Mesenteric fat pad (tissue), 1 donor: ENCODE data around the gene KRT35. TPM values are rescaled to one million over a fixed set of nuclear protein-coding genes. Genes with fewer than 3 reads are reported as not detected.

ENCODE experiments used
- microRNA-seq: library from miRNA; unstranded; fragments of <30 nt; microRNA quantifications from one replicate; pipeline ENCODE4 v1.2.0, GENCODE V29; 2020; ENCODE audit warnings: borderline number of aligned reads
- total RNA-seq: library from RNA; stranded (reverse); fragmentation: NEBNext Ultra II Directional; extraction: Animal tissue kit (Norgen Biotek cat#: 25700); gene quantifications from one replicate; pipeline ENCODE4 v1.2.1, GENCODE V29; 2021
- donor health status: DM: yes; HTN: yes; CAD: no.

The KRT35 gene
- total RNA-seq, 1 donor from 2014 or later, result not detected

Small RNA genes lying within 50 kb of the gene (microRNA-seq; reads per million reads assigned to microRNA genes)
- not detected for gene MIR6510

Other genes starting within 250 kb of the KRT35 start
- not detected for gene KRTAP9-3, start 248.7 kb downstream of the KRT35 start, total RNA-seq
- gene KRTAP9-8, start 243.2 kb downstream of the KRT35 start, total RNA-seq, result not detected
- gene KRTAP9-4, start 231.5 kb downstream of the KRT35 start, total RNA-seq, result not detected
- gene KRTAP9-9, start 225.8 kb downstream of the KRT35 start, total RNA-seq, result not detected
- gene KRTAP9-6, start 215.8 kb downstream of the KRT35 start, total RNA-seq, result not detected
- not detected for gene KRTAP9-7, start 205.5 kb downstream of the KRT35 start, total RNA-seq
- gene KRTAP29-1, start 178.3 kb downstream of the KRT35 start, total RNA-seq, result not detected
- not detected for gene KRTAP16-1, start 171.8 kb downstream of the KRT35 start, total RNA-seq
- gene KRTAP17-1, start 165.4 kb downstream of the KRT35 start, total RNA-seq, result not detected
- gene KRT33A, start 130.3 kb downstream of the KRT35 start, total RNA-seq, result not detected
- not detected for gene KRT33B, start 111.3 kb downstream of the KRT35 start, total RNA-seq
- not detected for gene KRT34, start 98.8 kb downstream of the KRT35 start, total RNA-seq
- not detected for gene KRT31, start 83.5 kb downstream of the KRT35 start, total RNA-seq
- gene KRT37, start 56.6 kb downstream of the KRT35 start, total RNA-seq, result not detected
- gene KRT38, start 40.2 kb downstream of the KRT35 start, total RNA-seq, result not detected
- not detected for gene KRT32, start 13.8 kb downstream of the KRT35 start, total RNA-seq
- gene KRT36, start 8.8 kb upstream of the KRT35 start, total RNA-seq, result not detected
- not detected for gene KRT13, start 24.5 kb upstream of the KRT35 start, total RNA-seq
- not detected for gene KRT15, start 37.7 kb upstream of the KRT35 start, total RNA-seq
- 1.8 TPM for gene KRT19, start 47.2 kb upstream of the KRT35 start, total RNA-seq
- not detected for gene KRT9, start 90.9 kb upstream of the KRT35 start, total RNA-seq
- 1.00 TPM for gene KRT14, start 105.7 kb upstream of the KRT35 start, total RNA-seq
- gene KRT16, start 131.6 kb upstream of the KRT35 start, total RNA-seq, result 5.5 TPM
- not detected for gene KRT17, start 143.4 kb upstream of the KRT35 start, total RNA-seq
- gene EIF1, start 207.7 kb upstream of the KRT35 start, total RNA-seq, result 972 TPM
- not detected for gene GAST, start 231.2 kb upstream of the KRT35 start, total RNA-seq